GM12892 (cell line): Measurements from ENCODE around the gene AADAC. TPM values are rescaled to one million over a fixed set of nuclear protein-coding genes. Genes with fewer than 3 reads are reported as not detected.
"Not testable (repeated sequence)": the region's sequence is repeated elsewhere in the genome, so short reads cannot be mapped to it uniquely, and the experiment has no call there.

ENCODE experiments used
- DNase-seq: peaks from one replicate; pipeline ENCODE4 v3.0.0; 2011; ENCODE audit not compliant: insufficient read length
- FAIRE-seq: peaks from 2 replicates; lab custom pipeline; 2011; peaks lifted over from hg19 to GRCh38; lab: Jason Lieb, UNC
- POLR2A ChIP-seq: IDR thresholded peaks from 2 replicates; pipeline ENCODE4 v1.6.1; 2011; ENCODE audit warnings: low read depth, low read length, control low read depth
- POLR2AphosphoS5 ChIP-seq: IDR thresholded peaks from 2 replicates; pipeline ENCODE4 v1.6.1; 2011; ENCODE audit warnings: low read depth, low read length, control low read depth
- TAF1 ChIP-seq: IDR thresholded peaks from 2 replicates; pipeline ENCODE4 v1.6.1; 2011; ENCODE audit warnings: low read depth, mild to moderate bottlenecking, control low read depth, low read length, borderline replicate concordance
- polyA plus RNA-seq: library from polyadenylated mRNA; unstranded; fragments of >200 nt; gene quantifications from one replicate; pipeline ENCODE4 v1.2.1, GENCODE V29; 2012; ENCODE audit warnings: missing spikeins, inconsistent platforms; ENCODE audit not compliant: missing spikeins

AADAC gene, protein sequence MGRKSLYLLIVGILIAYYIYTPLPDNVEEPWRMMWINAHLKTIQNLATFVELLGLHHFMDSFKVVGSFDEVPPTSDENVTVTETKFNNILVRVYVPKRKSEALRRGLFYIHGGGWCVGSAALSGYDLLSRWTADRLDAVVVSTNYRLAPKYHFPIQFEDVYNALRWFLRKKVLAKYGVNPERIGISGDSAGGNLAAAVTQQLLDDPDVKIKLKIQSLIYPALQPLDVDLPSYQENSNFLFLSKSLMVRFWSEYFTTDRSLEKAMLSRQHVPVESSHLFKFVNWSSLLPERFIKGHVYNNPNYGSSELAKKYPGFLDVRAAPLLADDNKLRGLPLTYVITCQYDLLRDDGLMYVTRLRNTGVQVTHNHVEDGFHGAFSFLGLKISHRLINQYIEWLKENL
- not detected for polyA plus RNA-seq

DNA sequence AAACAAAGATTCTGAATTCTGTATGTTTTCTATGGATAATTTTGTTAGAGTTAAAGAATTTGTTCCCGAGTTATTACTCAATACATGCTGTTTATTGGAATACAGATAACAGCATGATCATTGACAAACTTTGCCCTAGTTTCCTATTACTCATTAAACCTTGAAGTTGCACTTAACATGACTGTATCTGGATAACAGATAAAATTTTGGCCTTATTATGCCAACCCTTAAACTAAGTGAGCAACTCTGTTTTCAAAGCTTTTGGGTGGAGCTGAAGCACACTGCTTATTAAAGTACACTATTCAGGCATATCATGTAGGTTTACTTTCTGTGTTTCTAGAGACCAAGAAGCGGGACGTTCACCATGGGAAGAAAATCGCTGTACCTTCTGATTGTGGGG is at the start of gene AADAC:
Gene AADAC, plus strand, starts transcription at position 318 of the 400 bp plus-strand sequence. Its CDS starts 47 bp downstream, at position 365.
- FAIRE-seq (no peak), DNase-seq (no peak)
- TF ChIP-seq POLR2AphosphoS5: no peak
- TF ChIP-seq POLR2A: no peak
- TF ChIP-seq TAF1: no peak

DNA sequence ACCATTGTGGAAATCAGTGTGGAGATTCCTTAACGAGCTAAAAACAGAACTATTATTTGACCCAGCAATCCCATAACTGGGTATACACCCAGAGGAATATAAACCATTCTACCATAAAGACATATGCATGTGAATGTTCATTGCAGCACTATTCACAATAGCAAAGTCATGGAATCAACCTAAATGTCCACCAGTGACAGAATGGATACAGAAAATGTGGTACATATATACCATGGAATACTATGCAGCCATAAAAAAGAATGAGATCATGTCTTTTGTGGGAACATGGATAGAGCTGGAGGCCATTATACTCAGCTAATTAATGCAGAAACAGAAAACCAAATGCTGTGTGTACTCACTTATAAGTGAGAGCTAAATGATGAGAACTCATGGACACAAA is 49.2 kb upstream of the AADAC start:
- not testable (repeated sequence) for DNase-seq, FAIRE-seq

DNA sequence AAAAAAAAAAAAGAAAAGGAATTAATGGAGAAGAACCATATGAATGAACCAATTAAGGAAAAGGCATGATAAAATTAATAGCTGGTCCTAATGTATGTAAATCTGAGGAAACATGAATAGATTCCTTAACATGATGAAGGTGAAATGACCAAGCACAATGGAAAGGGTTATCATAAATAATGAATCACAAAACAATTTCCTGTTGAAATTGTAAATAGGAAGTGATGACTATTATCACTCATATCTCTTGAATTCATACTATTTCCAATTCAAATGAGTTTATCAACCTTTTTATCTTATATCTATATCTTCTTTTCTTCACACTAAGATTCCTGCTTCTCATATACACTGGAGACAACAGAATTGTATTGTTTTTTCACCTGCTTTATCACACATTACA is 48.2 kb upstream of the AADAC start:
- DNase-seq: no peak
- FAIRE-seq: no peak

DNA sequence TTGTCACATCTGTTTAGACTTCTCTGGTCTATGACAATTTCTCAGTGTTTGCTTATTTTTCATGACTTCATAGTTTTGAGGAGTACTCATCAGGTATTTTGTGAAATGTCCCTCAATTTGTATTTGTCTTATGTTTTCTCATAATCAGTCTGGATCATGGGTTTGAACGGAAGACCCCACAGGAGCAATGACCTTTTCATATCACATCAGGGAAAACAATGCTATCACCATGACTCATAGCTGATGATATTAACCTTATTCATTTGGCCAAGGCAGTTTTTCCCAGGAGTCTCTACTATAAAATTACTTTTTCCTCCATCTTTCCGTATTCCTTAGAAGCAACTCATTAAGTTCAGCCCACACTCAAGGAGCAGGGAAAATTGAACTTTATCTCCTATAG is 47.5 kb upstream of the AADAC start:
- FAIRE-seq (no peak), DNase-seq (no peak)
- TF ChIP-seq POLR2A (no peak), TAF1 (no peak), POLR2AphosphoS5 (no peak)

More for the DNA sequence above, 48.2 kb upstream of the AADAC start:
- no peak for TF ChIP-seq POLR2A
- TF ChIP-seq TAF1: no peak
- no peak for TF ChIP-seq POLR2AphosphoS5

DNA sequence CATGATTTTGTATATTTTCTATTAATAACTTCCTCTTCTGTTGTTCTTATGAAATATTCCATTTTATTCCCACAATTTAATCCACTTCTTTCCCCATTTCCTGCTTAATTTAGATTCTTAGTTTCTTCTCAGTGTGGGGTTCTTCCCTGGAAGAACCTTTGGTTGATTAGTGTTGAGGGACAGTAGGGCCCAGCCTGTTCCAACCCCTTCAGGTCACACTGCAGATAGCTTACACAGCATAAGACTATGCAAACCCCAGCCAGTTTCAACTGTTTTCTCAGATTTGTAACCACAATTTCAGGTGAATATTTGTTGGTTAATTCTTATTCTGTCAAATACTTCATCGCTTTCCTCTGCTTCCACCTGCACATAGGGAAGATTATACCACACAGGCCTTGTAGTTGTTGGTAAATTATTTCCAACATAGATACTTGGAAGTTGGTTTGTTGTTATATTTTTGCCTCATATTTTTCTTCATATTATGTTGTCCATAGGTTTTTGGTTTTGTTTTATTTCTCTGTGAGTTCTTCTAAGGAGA is 45.5 kb upstream of the AADAC start:
- FAIRE-seq (no peak), DNase-seq (no peak)
- TF ChIP-seq POLR2AphosphoS5 (no peak), TAF1 (no peak)

DNA sequence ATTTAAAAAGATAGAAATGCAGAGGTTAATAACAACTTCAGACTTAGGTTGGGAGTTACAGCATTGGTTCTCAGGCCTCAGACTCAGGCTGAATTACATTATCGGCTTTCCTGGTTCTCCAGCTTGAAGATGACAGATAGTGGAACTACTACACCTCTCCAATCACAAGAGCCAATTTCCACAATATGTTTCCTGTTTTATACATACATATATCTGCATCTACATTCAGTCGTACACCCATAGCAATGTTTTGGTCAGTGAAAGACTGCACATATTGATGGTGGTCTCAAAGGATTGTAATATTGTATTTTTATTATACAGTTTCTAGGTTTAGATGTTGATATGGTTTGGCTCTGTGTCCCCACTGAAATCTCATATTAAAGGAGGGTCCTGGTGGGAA is 44.7 kb upstream of the AADAC start:
- DNase-seq (no peak), FAIRE-seq (no peak)

DNA sequence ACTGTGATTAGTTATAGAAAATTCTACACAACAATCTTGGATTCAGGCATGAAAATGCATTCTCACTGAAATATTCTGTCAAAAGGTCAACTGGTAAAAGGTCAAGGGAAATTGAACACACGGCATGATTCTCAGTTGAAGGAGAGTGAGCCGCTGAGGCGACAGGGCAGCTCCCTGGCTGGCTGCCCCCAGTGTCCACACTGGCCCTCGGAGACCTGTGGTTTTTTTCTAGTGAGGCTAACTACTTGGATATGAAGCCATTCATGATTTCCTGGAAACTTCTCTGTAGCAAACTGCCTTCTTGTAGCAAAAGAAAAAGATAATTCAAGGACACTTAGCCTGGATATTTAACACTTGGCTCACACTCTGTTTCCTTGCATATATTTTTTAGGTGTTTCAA is 43.0 kb upstream of the AADAC start:
- DNase-seq (no peak), FAIRE-seq (no peak)
- TF ChIP-seq POLR2AphosphoS5 (no peak), TAF1 (no peak), POLR2A (no peak)

More for the DNA sequence above, 44.7 kb upstream of the AADAC start:
- TF ChIP-seq TAF1: no peak
- no peak for TF ChIP-seq POLR2A
- no peak for TF ChIP-seq POLR2AphosphoS5

DNA sequence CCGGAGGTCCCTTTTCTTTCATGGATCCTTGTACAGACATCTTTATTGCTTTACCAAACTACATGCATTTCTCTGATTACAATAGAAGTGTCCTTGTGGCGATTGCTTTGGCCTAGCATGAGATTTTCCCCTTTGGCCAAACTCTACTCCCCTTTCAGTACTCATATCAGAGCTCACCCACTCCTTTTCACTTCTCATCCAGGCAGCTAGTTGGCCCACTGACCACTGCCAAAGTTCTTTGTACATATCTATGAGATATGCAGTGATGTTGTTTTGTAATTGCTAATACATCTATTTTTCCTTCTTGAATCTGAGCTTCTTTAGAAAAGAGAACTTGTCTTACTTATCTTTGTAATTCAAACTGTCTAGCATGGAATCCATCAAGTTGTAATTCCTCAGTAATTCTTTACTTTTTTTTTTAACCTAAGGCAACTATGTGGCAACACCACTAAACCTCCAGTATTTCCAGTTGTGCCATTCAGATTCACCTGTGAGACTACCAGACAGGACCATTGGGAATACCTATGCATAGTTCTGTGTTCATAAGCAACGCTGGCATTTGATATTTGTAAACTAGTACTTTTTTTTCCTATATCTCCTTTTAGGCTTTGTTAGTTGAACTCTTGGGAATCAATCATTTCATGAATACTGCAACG is 41.0 kb upstream of the AADAC start:
- DNase-seq (no peak), FAIRE-seq (no peak)
- TF ChIP-seq TAF1 (no peak), POLR2AphosphoS5 (no peak), POLR2A (no peak)

DNA sequence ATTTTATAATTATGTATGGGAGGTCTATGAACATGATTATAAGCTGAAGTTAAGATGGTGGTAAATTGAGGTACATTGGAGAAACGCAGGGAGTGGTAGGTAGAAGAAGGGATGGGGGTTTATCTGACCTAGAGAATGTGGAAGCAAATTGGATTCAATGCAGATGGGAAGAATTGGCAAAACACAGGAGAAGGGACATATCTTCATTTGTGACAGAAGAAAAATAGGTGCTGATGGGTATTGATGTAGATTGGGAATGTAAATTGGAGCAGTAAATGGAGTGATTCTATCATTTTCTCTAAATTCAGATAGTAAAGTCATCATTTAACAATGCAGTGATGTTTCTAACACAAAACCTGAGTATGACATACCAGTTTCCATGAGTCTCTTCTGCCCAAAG is 39.7 kb upstream of the AADAC start:
- DNase-seq: no peak
- TF ChIP-seq POLR2AphosphoS5 (no peak), POLR2A (no peak), TAF1 (no peak)
- FAIRE-seq: no peak

DNA sequence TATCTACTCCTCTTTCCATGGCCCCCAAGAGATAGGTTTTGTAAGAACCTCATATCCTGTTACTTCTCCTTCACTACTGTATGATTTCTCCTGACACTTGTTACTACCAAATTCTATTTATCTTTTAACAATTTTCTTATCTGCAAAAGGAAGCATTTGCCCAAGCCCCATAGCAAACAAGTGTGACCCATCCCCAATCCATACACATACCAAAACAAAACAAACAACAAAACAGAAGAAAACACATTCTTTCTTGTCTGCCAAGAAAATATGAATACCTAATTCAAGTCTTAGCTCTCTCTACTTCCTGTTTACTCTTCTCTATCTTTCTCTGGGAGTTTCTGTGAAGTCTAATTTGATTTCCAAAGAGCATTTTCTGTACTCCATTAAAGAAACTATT is 39.0 kb upstream of the AADAC start:
- no peak for DNase-seq
- TF ChIP-seq POLR2AphosphoS5: no peak
- TF ChIP-seq TAF1: no peak
- TF ChIP-seq POLR2A: no peak
- FAIRE-seq: no peak

DNA sequence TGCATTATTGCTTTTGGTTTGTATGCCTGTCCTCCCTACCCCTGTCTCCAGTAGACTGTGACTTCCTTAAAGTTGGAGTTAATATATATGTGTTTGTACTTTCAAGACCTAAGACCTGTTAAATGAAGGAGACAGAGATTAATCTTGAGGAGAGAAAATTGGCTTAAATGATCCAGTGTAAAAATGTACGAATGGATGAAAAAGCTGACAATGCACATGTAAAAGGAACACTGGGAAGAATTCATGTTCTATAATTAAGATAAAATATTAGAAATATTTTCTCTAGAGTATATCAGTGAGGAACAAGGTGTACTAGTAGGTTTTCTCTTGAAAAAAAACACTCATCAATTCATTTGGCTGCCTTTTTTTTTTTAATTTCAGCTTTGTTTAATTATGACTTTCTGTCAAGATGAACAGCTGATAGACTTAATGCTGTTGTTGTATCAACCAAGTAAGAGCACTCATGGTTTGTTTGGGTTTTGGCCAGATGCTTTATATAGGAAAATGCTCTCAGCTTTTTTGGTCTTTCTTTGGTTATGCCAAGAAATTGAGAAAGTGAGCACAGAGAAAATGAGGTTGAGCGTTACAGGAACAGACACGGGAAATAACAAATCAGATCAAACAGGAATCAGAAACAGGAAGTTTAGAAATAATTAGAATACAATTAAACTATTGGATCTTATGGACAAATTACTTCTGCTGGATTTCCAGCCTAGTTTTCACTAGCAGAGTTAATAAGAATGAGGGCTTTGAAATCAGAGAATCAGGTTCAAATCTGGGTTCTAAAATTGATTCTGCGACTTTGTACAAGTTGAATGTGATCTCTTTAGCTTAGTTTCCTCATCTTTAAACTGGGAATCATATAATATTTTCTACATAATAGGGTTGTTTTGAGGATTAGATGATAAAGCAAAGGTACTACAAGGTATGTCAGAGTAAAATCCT is 38.3 kb upstream of the AADAC start:
- DNase-seq (no peak), FAIRE-seq (no peak)
- TF ChIP-seq TAF1 (no peak), POLR2A (no peak), POLR2AphosphoS5 (no peak)
